HG02938 (cell line): ENCODE measurements around the gene C9orf43.

Experiments used
- ATAC-seq: cut with Tn5 transposase; IDR thresholded peaks from one replicate; pipeline ENCODE4 v1.9.1; 2021; ENCODE audit warnings: mild to moderate bottlenecking, moderate library complexity; ENCODE audit not compliant: unreplicated experiment

Gene C9orf43

GRCh38 chr9:113464286-113464660 lies 53.7 kb downstream of the C9orf43 start:
- ATAC-seq, result no peak

- no peak for ATAC-seq
Measured at GRCh38 chr9:113465599-113466140, 55.1 kb downstream of the C9orf43 start.

GRCh38 chr9:113467183-113467582 lies 56.6 kb downstream of the C9orf43 start:
- no peak for ATAC-seq

- ATAC-seq, result no peak
Measured at GRCh38 chr9:113468716-113469448, 58.3 kb downstream of the C9orf43 start.

- ATAC-seq, result no peak
Measured at GRCh38 chr9:113471143-113471542, 60.6 kb downstream of the C9orf43 start.

- ATAC-seq, result no peak
Measured at GRCh38 chr9:113471566-113471965, 61.0 kb downstream of the C9orf43 start.

- ATAC-seq, result no peak
Measured at GRCh38 chr9:113472199-113472598, 61.7 kb downstream of the C9orf43 start.

- no peak for ATAC-seq
Measured at GRCh38 chr9:113474360-113475028, 63.9 kb downstream of the C9orf43 start.

- no peak for ATAC-seq
Measured at GRCh38 chr9:113475031-113475430, 64.5 kb downstream of the C9orf43 start.

- ATAC-seq, result no peak
Measured at GRCh38 chr9:113475992-113476391, 65.4 kb downstream of the C9orf43 start.

- no peak for ATAC-seq
Measured at GRCh38 chr9:113476511-113476916, 66.0 kb downstream of the C9orf43 start.

GRCh38 chr9:113477058-113477457 lies 66.5 kb downstream of the C9orf43 start:
- ATAC-seq, result no peak

GRCh38 chr9:113477661-113478060 lies 67.1 kb downstream of the C9orf43 start:
- no peak for ATAC-seq

- ATAC-seq, result no peak
Measured at GRCh38 chr9:113479174-113479621, 68.7 kb downstream of the C9orf43 start.
